Activated naive CD8-positive, alpha-beta T cell treated with anti-CD3 and anti-CD28 coated beads, Interleukin-2, amount 10 ng/mL, durations not matched to agents 7 days and 5 days (primary cell): ENCODE results near the gene HS2ST1. TPM values are rescaled to one million over a fixed set of nuclear protein-coding genes. Genes with fewer than 3 reads are reported as not detected.
"Not testable (repeated sequence)": the region's sequence is repeated elsewhere in the genome, so short reads cannot be mapped to it uniquely, and the experiment has no call there.

Experiments
- ATAC-seq: fragments of 150-1000 bp; cut with Tn5 transposase; one replicate; pipeline ENCODE4 v1.10.0; 2021; ENCODE audit warnings: low read depth, moderate library complexity
- POLR2A ChIA-PET: fragments of 350-600 bp; sonication (Branson Sonifier 250); formaldehyde crosslinking; loops from one replicate; lab custom pipeline; 2021; ENCODE audit warnings: antibody characterized with exemption; lab: Charles Lee
- DNase-seq: peaks from one replicate; pipeline ENCODE4 v3.0.0; 2021
- H3K27ac Mint-ChIP-seq: one replicate; pipeline ENCODE4 v1.8.0; 2022; ENCODE audit warnings: mild to moderate bottlenecking, mixed read lengths
- H3K27me3 Mint-ChIP-seq: one replicate; pipeline ENCODE4 v1.8.0; 2022; ENCODE audit warnings: mild to moderate bottlenecking, moderate library complexity, mixed read lengths
- H3K36me3 Mint-ChIP-seq: one replicate; pipeline ENCODE4 v1.8.0; 2021; ENCODE audit warnings: mild to moderate bottlenecking, mixed read lengths
- H3K4me1 Mint-ChIP-seq: one replicate; pipeline ENCODE4 v1.8.0; 2021; ENCODE audit warnings: mixed read lengths
- H3K4me3 Mint-ChIP-seq: one replicate; pipeline ENCODE4 v1.8.0; 2022; ENCODE audit warnings: mild to moderate bottlenecking, moderate library complexity, mixed read lengths
- H3K9me3 Mint-ChIP-seq: one replicate; pipeline ENCODE4 v1.8.0; 2021; ENCODE audit warnings: mixed read lengths
- total RNA-seq, 2 experiments: library from RNA; stranded (reverse); gene quantifications; one replicate each; pipeline ENCODE4 v1.2.3, GENCODE V29; 2021

HS2ST1 gene
- total RNA-seq, 2 experiments from 2014 or later, result 16.8 to 18.6 TPM

DNA sequence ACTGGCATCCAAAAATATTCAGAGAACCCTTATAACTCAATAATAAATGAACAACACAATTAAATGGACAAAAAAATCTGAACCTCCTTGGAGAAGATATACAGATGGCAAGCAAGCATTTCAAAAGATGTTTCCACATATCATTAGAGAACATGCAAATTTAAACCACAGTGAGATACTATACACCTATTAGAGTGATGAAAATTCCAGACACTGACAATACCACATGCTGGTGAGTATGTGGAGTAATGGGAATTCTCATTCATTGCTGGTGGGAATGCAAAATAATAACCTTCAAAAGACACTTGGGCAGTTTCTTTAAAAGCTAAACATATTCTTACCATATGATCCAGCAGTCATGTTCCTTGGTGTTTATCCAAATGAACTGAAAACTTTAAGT, 46.1 kb downstream of the HS2ST1 start:
- H3K4me1 Mint-ChIP-seq, result no peaks in the 10 kb centered on the region
- no peaks in the 10 kb centered on the region for H3K27me3 Mint-ChIP-seq
- H3K36me3 Mint-ChIP-seq, result peaks cover 5% of the 10 kb centered on the region
- no peak overlapping the region for H3K4me3 Mint-ChIP-seq
- H3K27ac Mint-ChIP-seq, result no peak overlapping the region
- peaks cover 2% of the 10 kb centered on the region for H3K9me3 Mint-ChIP-seq
- DNase-seq (no peak), ATAC-seq (no peak)
- POLR2A ChIA-PET, result no interaction called here

GRCh38 chr1:86963841-86964240, 49.4 kb downstream of the HS2ST1 start:
- H3K27me3 Mint-ChIP-seq, H3K4me1 Mint-ChIP-seq, H3K9me3 Mint-ChIP-seq, ATAC-seq, H3K36me3 Mint-ChIP-seq, H3K4me3 Mint-ChIP-seq, DNase-seq, POLR2A ChIA-PET, H3K27ac Mint-ChIP-seq: not testable (repeated sequence)

DNA sequence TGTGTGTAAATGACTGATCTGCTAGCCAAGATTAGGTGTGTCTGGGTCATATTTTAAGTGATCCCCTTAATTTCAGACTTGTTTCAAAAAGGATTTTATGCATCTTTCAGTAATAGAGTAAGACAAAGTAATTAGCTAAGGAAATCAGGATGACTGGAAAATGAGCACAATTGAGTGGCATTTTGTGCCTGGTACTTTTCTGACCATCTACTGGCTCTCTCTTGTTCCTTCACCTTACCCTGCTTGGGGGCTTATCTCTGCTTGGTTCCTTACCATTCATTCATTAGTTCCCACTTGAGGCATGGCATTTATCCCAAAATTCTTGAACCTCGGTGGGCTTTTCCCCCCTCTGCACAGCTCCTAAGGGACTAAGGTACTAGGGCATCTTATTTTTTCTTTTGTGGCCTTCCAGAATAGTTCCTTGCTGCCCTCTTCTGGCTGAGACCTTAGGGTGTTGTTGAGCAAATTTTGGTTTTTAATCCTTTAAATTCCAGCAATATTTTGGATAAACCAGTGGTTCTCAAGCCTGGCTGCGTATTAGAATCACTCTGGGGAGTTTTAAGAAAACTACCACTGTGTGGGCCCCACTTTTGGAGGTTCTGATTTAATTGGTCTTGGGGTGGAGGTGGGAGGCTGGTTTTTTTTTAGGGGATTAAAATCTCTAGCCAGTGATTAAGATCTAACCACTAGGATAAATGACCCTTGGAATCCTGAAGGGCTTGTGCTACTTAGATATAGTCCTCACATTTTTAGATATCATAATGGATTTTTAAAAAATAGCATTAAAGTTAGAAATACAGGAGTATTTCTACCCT, 50.8 kb downstream of the HS2ST1 start:
- DNase-seq (no peak), ATAC-seq (no peak)
- Mint-ChIP-seq H3K4me3 (no peak overlapping the region), H3K27me3 (no peaks in the 10 kb centered on the region), H3K9me3 (no peaks in the 10 kb centered on the region), H3K36me3 (peaks cover 3% of the 10 kb centered on the region), H3K4me1 (peaks cover 2% of the 10 kb centered on the region), H3K27ac (no peak overlapping the region)
- POLR2A ChIA-PET, result interaction anchor here (1.2 kb wide), 1 partner anchor 49 kb away, joined by 4 read pairs; no protein-coding TSS in a partner anchor

DNA sequence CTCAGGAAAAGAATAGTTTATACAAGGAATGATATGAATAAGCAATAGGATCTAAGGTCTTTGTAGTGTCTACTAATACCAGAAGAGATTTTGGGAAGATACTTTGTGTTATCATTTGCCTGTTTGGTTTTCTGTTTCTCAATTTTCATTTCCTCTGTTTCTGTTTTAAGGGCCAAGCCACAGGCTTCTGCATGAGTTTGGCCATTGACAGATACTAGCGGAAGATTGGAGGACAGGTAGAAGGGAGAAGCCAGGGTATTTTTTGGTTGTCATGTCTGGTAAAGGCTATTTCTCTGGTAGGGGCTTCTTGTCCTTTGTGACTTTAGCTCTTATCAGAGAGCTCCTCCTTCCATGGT, 51.4 kb downstream of the HS2ST1 start:
- H3K4me3 Mint-ChIP-seq, result no peak overlapping the region
- POLR2A ChIA-PET, result no interaction called here
- ATAC-seq, result no peak

DNA sequence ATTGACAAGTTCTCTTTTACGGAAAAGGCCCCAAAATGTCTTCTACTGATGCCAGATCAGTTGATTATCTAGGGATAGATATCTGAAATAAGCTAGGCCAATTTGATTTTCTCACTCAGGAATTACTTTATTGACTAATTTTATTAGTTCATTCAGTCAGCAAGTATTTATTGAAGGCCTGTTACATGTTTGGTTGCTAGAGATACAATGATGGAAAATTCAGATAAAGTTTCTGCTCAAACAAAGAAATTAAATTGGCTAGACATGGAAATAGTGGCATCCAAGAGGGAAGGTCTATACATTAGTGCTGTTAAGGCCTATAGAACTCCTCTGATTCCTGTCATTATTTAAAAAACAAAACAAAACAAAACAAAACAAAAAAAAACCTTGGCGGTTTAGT, 56.5 kb downstream of the HS2ST1 start:
- no peak for DNase-seq
- ATAC-seq, result no peak
- H3K27ac Mint-ChIP-seq, result no peak overlapping the region
- H3K36me3 Mint-ChIP-seq, result no peaks in the 10 kb centered on the region
- no peaks in the 10 kb centered on the region for H3K27me3 Mint-ChIP-seq
- H3K9me3 Mint-ChIP-seq, result no peaks in the 10 kb centered on the region
- POLR2A ChIA-PET, result no interaction called here
- H3K4me1 Mint-ChIP-seq, result no peaks in the 10 kb centered on the region
- no peak overlapping the region for H3K4me3 Mint-ChIP-seq

More for the DNA sequence above, 51.4 kb downstream of the HS2ST1 start:
- Mint-ChIP-seq H3K9me3 (no peaks in the 10 kb centered on the region), H3K27me3 (no peaks in the 10 kb centered on the region), H3K36me3 (no peaks in the 10 kb centered on the region), H3K4me1 (peaks cover 2% of the 10 kb centered on the region), H3K27ac (no peak overlapping the region)
- no peak for DNase-seq

DNA sequence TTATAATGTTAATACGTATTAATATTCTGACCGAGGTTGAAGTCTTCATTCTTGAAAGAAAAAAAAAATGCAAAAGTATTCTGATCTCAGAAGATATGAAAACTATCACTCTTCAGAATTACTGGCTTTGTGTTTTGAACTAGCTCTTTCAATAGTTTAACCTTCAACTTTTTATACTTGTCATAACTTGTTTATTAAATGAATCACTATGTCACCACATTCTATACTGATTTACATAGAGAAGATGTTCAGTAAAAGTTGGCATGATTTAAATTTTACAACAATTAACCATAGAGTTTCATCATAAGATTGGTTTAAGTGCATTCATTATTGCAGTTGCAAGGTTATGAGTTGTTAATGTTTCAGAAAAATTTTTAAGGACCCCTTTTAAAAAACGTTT, 57.3 kb downstream of the HS2ST1 start:
- H3K27me3 Mint-ChIP-seq, result no peaks in the 10 kb centered on the region
- H3K36me3 Mint-ChIP-seq, result no peaks in the 10 kb centered on the region
- no peak for DNase-seq
- no peak overlapping the region for H3K27ac Mint-ChIP-seq
- no peak overlapping the region for H3K4me3 Mint-ChIP-seq
- POLR2A ChIA-PET, result no interaction called here
- no peak for ATAC-seq
- H3K4me1 Mint-ChIP-seq, result no peaks in the 10 kb centered on the region
- H3K9me3 Mint-ChIP-seq, result no peaks in the 10 kb centered on the region

DNA sequence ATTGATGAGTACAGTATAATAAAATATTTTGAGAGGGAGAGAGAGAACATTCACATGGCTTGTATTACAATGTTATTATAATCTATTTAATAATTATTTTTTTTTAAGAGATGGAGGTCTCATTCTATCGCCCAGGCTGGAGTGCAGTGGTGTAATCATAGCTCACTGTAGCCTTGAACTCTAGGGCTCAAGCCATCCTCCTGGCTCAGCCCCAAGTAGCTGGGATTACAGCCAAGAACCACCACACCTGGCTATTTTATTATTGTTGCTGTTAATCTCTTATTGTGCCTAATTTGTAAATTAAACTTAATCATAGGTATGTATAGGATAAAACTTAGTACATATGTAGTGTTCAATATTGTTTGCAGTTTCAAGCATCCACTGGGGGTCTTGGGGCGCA, 57.8 kb downstream of the HS2ST1 start:
- Mint-ChIP-seq H3K27me3 (no peaks in the 10 kb centered on the region), H3K4me1 (no peaks in the 10 kb centered on the region), H3K4me3 (no peak overlapping the region), H3K36me3 (no peaks in the 10 kb centered on the region), H3K27ac (no peak overlapping the region), H3K9me3 (no peaks in the 10 kb centered on the region)
- no peak for DNase-seq
- no peak for ATAC-seq
- POLR2A ChIA-PET, result no interaction called here

DNA sequence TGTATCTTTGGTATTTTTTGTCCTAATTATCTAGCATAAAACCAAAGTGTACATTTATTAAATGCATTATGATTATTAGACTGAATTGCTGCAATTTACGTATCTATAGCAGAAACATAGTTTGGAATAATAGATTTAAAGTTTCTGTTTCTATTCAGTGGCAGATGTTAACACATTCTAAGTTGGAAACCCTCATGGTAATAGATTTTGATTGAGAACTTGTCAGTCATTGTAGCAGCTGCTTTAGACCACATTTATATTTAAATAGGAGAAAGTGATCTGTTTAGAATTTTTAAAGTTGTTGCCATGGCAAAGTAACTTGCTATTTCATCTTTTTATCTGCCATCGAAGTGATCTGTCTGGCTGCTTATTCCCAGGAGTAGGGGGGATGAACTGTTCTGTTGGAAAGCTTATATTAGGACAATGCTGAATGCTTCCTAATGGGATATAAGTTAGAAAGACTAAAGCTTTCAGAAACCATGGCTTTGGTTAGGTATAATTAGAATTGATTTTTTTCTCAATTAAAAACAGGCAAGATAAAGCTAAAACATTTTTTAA, 61.6 kb downstream of the HS2ST1 start:
- ATAC-seq, result no peak
- POLR2A ChIA-PET, result interaction anchor here (0.5 kb wide), 1 partner anchor 11 kb away, joined by 4 read pairs; no protein-coding TSS in a partner anchor
- no peaks in the 10 kb centered on the region for H3K4me1 Mint-ChIP-seq
- no peak overlapping the region for H3K27ac Mint-ChIP-seq
- peaks cover 3% of the 10 kb centered on the region for H3K36me3 Mint-ChIP-seq
- no peak for DNase-seq
- no peak overlapping the region for H3K4me3 Mint-ChIP-seq
- H3K27me3 Mint-ChIP-seq, result no peaks in the 10 kb centered on the region
- peaks cover 1% of the 10 kb centered on the region for H3K9me3 Mint-ChIP-seq

- no peak for ATAC-seq
- Mint-ChIP-seq H3K27ac (no peak overlapping the region), H3K9me3 (peaks cover 1% of the 10 kb centered on the region), H3K4me1 (no peaks in the 10 kb centered on the region), H3K27me3 (no peaks in the 10 kb centered on the region), H3K36me3 (peaks cover 3% of the 10 kb centered on the region), H3K4me3 (no peak overlapping the region)
- POLR2A ChIA-PET, result interaction anchor here (0.5 kb wide), 1 partner anchor 11 kb away, joined by 4 read pairs; no protein-coding TSS in a partner anchor
- no peak for DNase-seq
Observed at GRCh38 chr1:86976664-86977063, 62.2 kb downstream of the HS2ST1 start.

- Mint-ChIP-seq H3K27ac (no peak overlapping the region), H3K36me3 (peaks cover 6% of the 10 kb centered on the region), H3K4me1 (no peaks in the 10 kb centered on the region), H3K4me3 (no peak overlapping the region), H3K9me3 (peaks cover 1% of the 10 kb centered on the region), H3K27me3 (no peaks in the 10 kb centered on the region)
- POLR2A ChIA-PET, result interaction anchor here (0.7 kb wide), 1 partner anchor 54 kb away, joined by 3 read pairs; no protein-coding TSS in a partner anchor
- DNase-seq (no peak), ATAC-seq (no peak)
Observed at GRCh38 chr1:86981482-86982213, 67.2 kb downstream of the HS2ST1 start.

GRCh38 chr1:86983677-86984076, 69.2 kb downstream of the HS2ST1 start:
- ATAC-seq, H3K4me3 Mint-ChIP-seq, POLR2A ChIA-PET, H3K27ac Mint-ChIP-seq, H3K36me3 Mint-ChIP-seq, H3K27me3 Mint-ChIP-seq, H3K4me1 Mint-ChIP-seq, H3K9me3 Mint-ChIP-seq, DNase-seq: not testable (repeated sequence)

DNA sequence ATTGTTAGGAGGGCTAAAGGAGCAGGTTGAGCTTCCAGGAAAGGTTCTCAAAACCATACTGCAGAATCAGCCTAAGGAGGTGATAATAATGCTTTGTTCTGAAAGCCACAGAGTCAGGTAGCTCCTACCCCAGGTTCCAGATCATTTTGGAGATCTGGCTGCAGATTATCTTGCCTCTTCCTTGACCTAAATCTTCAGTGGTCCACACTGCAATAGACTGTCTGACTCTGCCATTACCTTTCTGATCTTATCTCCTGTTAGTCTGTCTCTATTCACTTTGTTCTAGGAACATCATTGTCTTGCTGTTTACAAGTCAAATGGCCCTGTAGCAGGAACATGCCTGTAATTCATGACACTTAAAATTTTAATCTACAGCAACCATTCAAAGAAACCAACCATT, 73.0 kb downstream of the HS2ST1 start:
- H3K27me3 Mint-ChIP-seq, result no peaks in the 10 kb centered on the region
- H3K9me3 Mint-ChIP-seq, result no peaks in the 10 kb centered on the region
- no peak for ATAC-seq
- POLR2A ChIA-PET, result interaction anchor here (0.7 kb wide), 1 partner anchor 11 kb away, joined by 4 read pairs; no protein-coding TSS in a partner anchor
- no peaks in the 10 kb centered on the region for H3K4me1 Mint-ChIP-seq
- H3K36me3 Mint-ChIP-seq, result peaks cover 5% of the 10 kb centered on the region
- DNase-seq, result no peak
- H3K27ac Mint-ChIP-seq, result no peak overlapping the region
- no peak overlapping the region for H3K4me3 Mint-ChIP-seq

- H3K4me3 Mint-ChIP-seq, result no peak overlapping the region
- ATAC-seq (no peak), DNase-seq (no peak)
- no peaks in the 10 kb centered on the region for H3K9me3 Mint-ChIP-seq
- no peaks in the 10 kb centered on the region for H3K4me1 Mint-ChIP-seq
- no peak overlapping the region for H3K27ac Mint-ChIP-seq
- POLR2A ChIA-PET, result no interaction called here
- H3K27me3 Mint-ChIP-seq, result no peaks in the 10 kb centered on the region
- H3K36me3 Mint-ChIP-seq, result peaks cover 2% of the 10 kb centered on the region
Observed at GRCh38 chr1:86988835-86989234, 74.4 kb downstream of the HS2ST1 start.
